WERI-Rb-1 (cell line): Measurements from ENCODE around the gene GDPD5.
"Not testable (repeated sequence)": the region's sequence is repeated elsewhere in the genome, so short reads cannot be mapped to it uniquely, and the experiment has no call there.

Source experiments
- DNase-seq: peaks from one replicate; pipeline ENCODE4 v3.0.0-alpha.2; 2020
- H3K27ac ChIP-seq: fragments of 250-450 bp; sonication (Bioruptor Pico); 2 replicates; pipeline ENCODE4 v1.5.1; 2020; ENCODE audit warnings: mild to moderate bottlenecking, moderate library complexity
- H3K27me3 ChIP-seq: fragments of 250-450 bp; sonication (Bioruptor Pico); 2 replicates; pipeline ENCODE4 v1.5.1; 2021; ENCODE audit warnings: mild to moderate bottlenecking, low read depth, moderate library complexity; ENCODE audit not compliant: insufficient read depth, severe bottlenecking
- H3K36me3 ChIP-seq: fragments of 250-450 bp; sonication (Bioruptor Pico); 2 replicates; pipeline ENCODE4 v1.5.1; 2020; ENCODE audit warnings: mild to moderate bottlenecking, moderate library complexity
- H3K4me3 ChIP-seq: 2 replicates; pipeline ENCODE4 v1.5.1; 2011; ENCODE audit warnings: low read depth, mild to moderate bottlenecking, control low read depth, low read length
- H3K9me3 ChIP-seq: fragments of 250-450 bp; sonication (Bioruptor Pico); 2 replicates; pipeline ENCODE4 v1.5.1; 2021; ENCODE audit warnings: mild to moderate bottlenecking, moderate library complexity; ENCODE audit not compliant: severe bottlenecking
- TF ChIP-seq, protein P1 (sequence below): IDR thresholded peaks from 2 replicates; pipeline ENCODE4 v1.5.1; 2011; ENCODE audit warnings: low read depth, mild to moderate bottlenecking, control low read depth, inconsistent platforms, low read length

Gene GDPD5

DNA sequence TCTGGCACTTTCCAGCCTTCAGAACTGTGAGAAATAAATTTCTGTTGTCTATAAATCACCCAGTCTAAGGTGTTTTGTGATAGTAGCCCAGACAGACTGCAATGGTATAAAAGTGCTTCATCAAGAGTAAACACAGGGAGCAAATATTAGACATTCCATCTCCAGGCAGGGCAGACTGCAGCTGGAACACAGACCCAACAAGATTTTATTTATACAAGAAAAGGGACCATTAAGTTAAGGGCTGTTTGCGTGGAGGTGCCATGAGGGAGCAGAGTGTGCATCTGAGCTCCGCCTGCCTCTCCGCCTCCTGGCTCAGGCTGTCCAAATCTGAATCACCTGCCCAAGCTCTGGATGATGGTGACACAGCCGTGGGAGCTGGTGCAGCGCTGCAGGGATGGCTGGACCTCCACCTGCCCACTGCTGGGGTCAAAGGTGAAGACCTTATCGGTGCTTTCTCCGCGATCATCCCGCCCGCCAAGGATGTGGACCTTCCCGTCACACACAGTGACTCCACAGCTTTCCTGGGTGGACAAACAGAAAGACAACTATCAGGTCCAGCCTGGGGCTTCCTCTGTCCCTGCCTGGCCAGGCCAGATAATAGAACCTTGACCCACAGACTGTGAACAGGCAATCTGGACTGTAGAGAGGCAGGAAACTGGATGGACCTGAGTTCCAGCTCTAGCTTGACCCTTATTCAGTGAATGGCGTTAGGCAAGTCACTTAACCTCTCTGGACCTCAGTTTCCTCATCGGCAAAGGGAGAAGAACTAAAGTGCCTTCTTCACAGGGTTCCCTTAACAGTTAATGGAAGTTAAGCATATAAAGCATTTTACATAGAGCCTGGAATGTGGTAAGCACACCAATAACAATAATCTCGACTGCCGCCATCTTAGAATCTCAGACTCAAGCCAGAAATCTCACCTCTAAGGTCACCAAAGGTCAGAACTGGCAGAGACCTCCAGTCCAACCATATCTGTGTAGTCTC lies 103.2 kb downstream of the GDPD5 start:
- peak overlapping the region; percentile 91 for H3K27ac ChIP-seq
- H3K27me3 ChIP-seq = no peaks in the 10 kb centered on the region
- no peak overlapping the region for H3K4me3 ChIP-seq
- no peaks in the 10 kb centered on the region for H3K9me3 ChIP-seq
- peaks cover 7% of the 10 kb centered on the region for H3K36me3 ChIP-seq
- no peak for DNase-seq
- TF ChIP-seq, protein P1, sequence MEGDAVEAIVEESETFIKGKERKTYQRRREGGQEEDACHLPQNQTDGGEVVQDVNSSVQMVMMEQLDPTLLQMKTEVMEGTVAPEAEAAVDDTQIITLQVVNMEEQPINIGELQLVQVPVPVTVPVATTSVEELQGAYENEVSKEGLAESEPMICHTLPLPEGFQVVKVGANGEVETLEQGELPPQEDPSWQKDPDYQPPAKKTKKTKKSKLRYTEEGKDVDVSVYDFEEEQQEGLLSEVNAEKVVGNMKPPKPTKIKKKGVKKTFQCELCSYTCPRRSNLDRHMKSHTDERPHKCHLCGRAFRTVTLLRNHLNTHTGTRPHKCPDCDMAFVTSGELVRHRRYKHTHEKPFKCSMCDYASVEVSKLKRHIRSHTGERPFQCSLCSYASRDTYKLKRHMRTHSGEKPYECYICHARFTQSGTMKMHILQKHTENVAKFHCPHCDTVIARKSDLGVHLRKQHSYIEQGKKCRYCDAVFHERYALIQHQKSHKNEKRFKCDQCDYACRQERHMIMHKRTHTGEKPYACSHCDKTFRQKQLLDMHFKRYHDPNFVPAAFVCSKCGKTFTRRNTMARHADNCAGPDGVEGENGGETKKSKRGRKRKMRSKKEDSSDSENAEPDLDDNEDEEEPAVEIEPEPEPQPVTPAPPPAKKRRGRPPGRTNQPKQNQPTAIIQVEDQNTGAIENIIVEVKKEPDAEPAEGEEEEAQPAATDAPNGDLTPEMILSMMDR = no peak

DNA sequence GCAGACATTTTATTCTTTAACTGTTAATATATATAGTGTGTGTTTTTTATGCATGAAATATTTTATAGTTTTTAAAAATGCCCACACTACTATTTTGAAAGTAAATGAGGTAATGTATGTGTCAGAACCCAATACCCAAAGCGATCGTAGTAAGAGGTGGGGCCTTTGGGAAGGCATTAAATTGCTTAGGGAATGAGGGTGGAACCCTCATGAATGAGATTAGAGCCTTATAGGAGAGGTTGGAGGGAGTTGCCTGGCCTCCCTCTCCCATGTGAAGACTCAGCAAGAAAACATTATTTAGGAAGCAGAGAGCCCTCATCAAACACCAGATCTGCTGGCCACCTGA lies 103.9 kb downstream of the GDPD5 start:
- Histone ChIP-seq H3K27ac (peak overlapping the region; percentile 91), H3K36me3 (peaks cover 7% of the 10 kb centered on the region), H3K4me3 (no peak overlapping the region), H3K9me3 (no peaks in the 10 kb centered on the region), H3K27me3 (no peaks in the 10 kb centered on the region)
- no peak for DNase-seq
- TF ChIP-seq, protein P1 = no peak

DNA sequence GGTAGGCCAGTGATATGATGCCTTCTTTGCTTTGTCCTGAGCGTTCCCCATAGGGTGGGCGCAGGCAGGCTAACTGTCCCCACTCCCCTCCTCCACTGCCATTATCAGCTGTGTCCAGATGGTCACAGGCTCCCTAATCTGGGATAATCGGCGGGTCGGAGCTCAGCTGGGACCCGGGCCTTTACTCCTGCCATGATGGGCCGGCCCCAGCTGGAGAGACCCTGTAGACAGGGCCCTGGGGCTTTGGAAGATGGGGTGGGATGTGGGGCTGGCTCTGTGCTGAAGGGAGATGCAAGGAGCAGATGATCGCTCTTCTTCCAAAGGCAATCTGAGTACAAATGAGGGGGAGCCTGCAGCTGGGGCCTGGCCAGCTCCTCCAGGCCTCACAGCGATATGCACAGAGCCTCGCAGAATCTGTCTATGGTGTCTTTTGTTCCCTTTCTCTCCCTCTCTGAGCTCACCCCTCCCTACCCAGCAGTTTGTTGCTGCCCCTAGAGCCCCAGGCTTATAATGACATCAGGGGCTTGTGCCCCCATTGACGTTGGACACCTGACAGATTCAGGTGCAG lies 104.6 kb downstream of the GDPD5 start:
- TF ChIP-seq, protein P1 = no peak
- no peaks in the 10 kb centered on the region for H3K9me3 ChIP-seq
- H3K4me3 ChIP-seq = no peak overlapping the region
- peak overlapping the region; percentile 91 for H3K27ac ChIP-seq
- peak; percentile 91 for DNase-seq
- no peaks in the 10 kb centered on the region for H3K27me3 ChIP-seq
- peaks cover 11% of the 10 kb centered on the region for H3K36me3 ChIP-seq

DNA sequence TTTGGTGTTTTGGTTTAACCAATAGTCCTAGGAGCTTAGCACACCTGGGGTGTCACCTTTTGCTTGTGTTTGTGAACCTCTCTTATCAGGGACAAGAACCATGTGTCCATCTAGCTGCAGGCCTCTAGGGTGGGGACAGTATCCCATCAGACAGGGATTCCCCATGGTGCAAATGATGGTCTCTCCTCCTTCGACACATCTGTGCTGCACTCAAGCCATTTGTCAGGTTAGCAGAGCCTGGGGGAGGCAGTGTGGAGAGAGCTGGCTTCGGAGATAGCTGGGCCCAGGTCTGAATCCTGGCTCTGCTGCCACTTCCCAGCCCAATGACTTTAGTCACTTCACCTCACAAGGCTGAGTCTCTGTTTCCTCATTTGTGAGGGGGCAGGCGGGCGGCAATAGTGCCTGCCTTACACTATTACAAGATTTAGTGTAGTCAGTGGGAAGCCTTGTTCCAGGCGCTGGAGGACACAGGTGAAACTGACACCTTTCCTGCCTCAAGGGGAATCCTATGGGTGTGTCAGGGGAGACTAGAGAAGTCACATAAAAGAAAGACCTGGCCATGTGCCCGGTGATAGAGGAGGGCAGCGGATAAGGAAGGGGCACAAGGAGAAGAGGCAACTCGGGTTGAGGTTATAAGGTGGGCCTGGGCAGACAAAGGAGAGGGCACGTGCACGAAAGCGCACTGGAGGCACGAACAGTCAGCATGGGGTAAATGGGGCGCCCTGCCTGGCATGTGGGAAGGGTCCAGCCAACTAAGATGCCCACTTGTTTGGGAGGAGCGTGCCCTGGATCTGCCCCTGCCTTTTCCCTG lies 105.3 kb downstream of the GDPD5 start:
- peaks cover 16% of the 10 kb centered on the region for H3K36me3 ChIP-seq
- TF ChIP-seq, protein P1 = 0 out of 2 replicates have a peak, but pooled peaks have one; percentile 15
- DNase-seq = peak; percentile 55
- H3K27ac ChIP-seq = peak overlapping the region; percentile 91
- no peaks in the 10 kb centered on the region for H3K9me3 ChIP-seq
- H3K27me3 ChIP-seq = no peaks in the 10 kb centered on the region
- no peak overlapping the region for H3K4me3 ChIP-seq

DNA sequence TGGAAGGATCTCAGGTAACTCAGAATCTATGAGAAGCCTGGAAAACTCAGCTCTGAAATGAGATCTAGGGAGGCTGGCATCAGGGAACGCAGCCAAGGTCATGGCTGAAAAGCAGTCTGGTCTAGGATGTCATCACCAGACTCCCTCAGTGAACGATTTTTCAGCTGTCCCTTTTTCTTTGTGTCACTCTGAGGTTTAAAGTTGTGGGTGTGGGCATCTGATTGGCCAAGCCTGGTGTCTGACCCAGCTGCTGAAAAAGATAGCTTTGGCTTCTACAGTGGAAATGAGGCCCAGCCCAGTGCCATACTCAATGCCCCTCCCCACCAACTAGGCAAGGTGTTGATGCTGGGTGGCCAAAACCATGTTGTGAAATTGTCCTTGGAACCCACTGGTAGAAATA lies 111.9 kb downstream of the GDPD5 start:
- no peak overlapping the region for H3K4me3 ChIP-seq
- no peaks in the 10 kb centered on the region for H3K27me3 ChIP-seq
- H3K27ac ChIP-seq = peak overlapping the region; percentile 16
- DNase-seq = no peak
- peaks cover 35% of the 10 kb centered on the region for H3K36me3 ChIP-seq
- TF ChIP-seq, protein P1 = no peak
- H3K9me3 ChIP-seq = no peaks in the 10 kb centered on the region

DNA sequence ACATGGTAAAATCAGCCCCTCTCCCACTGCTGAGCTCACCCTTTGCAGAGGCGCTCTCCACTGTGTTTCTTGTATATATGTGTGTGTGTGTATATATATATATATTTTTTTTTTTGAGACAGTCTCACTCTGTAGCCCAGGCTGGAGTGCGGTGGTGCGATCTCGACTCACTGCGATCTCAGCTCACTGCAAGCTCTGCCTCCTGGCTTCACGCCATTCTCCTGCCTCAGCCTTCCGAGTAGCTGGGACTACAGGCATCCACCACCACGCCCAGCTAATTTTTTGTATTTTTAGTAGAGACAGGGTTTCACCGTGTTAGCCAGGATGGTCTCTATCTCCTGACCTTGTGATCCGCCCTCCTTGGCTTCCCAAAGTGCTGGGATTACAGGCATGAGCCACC lies 112.6 kb downstream of the GDPD5 start:
- H3K9me3 ChIP-seq, DNase-seq, H3K27ac ChIP-seq, H3K27me3 ChIP-seq, H3K4me3 ChIP-seq: not testable (repeated sequence)
- peaks cover 40% of the 10 kb centered on the region for H3K36me3 ChIP-seq

DNA sequence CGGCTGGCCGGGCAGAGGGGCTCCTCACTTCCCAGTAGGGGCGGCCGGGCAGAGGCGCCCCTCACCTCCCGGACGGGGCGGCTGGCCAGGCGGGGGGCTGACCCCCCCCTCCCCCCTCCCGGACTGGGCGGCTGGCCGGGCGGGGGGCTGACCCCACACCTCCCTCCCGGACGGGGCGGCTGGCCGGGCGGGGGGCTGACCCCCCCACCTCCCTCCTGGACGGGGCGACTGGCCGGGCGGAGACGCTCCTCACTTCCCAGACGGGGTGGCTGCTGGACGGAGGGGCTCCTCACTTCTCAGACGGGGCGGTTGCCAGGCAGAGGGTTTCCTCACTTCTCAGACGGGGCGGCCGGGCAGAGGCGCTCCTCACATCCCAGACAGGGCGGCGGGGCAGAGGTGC lies 115.8 kb downstream of the GDPD5 start:
- H3K27ac ChIP-seq, H3K4me3 ChIP-seq, H3K27me3 ChIP-seq, H3K9me3 ChIP-seq, DNase-seq: not testable (repeated sequence)
- H3K36me3 ChIP-seq = peaks cover 56% of the 10 kb centered on the region
